Astrocyte of the cerebellum (primary cell): ENCODE results near the gene SFSWAP.

ENCODE experiments used
- DNase-seq: peaks from one replicate; pipeline ENCODE4 v3.0.0-alpha.2; 2011; ENCODE audit warnings: low read depth
- H3K4me3 ChIP-seq: 2 replicates; pipeline ENCODE4 v1.5.1; 2011; ENCODE audit warnings: mild to moderate bottlenecking, low read depth, low read length, moderate library complexity
- in situ Hi-C: cut with HindIII; loops from 2 replicates; pipeline ENCODE4 v1.10.0; 2017; ENCODE audit warnings: low sequenced_read_pairs
- TF ChIP-seq, protein P1 (sequence below): IDR thresholded peaks from 2 replicates; pipeline ENCODE4 v1.5.1; 2012; ENCODE audit warnings: low read length, low read depth, moderate library complexity, mild to moderate bottlenecking; ENCODE audit errors: missing control alignments

Gene SFSWAP

DNA sequence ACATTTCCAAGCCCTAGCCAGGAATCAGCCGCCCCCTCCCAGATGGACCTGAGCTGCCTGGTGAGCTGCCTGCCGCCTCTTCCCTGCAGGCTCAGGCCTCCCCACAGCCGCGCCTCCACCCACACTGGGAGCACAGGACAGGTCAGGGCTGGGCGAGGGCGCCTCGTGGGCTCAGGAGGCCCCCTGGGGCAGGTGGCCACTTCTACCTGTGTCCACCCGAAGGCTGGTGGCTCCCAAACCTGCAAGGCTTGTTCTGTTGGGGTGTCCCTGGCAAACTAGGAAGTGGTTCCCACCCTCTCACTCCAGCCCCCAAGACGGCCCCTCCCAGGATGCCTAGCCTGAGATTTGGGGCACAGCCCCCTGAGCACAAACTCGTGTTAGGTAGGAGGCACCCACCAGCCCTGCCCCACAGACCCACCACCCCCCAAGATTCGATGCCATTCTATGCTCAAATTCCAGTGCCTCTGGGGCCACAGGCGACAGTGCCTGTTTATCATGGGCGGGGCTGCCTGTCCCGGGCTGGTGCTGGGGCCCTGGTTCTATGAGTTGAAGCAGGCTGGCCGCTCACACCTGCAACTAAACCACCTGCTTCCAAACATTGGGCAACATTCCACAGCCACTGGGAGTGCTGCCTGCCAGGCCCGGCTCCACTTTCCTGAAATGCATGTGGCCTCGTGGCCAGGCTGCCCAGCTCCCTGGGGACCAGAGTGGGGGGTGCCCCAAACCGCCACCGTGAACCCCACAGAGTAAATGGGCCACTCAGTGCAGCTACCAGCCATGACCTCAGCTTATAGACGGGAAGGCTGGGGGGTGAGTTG lies 124.1 kb downstream of the SFSWAP start:
- no peak for DNase-seq
- H3K4me3 ChIP-seq, result no peak overlapping the region
- in situ Hi-C loops, result no loop called here
- TF ChIP-seq, protein P1, sequence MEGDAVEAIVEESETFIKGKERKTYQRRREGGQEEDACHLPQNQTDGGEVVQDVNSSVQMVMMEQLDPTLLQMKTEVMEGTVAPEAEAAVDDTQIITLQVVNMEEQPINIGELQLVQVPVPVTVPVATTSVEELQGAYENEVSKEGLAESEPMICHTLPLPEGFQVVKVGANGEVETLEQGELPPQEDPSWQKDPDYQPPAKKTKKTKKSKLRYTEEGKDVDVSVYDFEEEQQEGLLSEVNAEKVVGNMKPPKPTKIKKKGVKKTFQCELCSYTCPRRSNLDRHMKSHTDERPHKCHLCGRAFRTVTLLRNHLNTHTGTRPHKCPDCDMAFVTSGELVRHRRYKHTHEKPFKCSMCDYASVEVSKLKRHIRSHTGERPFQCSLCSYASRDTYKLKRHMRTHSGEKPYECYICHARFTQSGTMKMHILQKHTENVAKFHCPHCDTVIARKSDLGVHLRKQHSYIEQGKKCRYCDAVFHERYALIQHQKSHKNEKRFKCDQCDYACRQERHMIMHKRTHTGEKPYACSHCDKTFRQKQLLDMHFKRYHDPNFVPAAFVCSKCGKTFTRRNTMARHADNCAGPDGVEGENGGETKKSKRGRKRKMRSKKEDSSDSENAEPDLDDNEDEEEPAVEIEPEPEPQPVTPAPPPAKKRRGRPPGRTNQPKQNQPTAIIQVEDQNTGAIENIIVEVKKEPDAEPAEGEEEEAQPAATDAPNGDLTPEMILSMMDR, result no peak

DNA sequence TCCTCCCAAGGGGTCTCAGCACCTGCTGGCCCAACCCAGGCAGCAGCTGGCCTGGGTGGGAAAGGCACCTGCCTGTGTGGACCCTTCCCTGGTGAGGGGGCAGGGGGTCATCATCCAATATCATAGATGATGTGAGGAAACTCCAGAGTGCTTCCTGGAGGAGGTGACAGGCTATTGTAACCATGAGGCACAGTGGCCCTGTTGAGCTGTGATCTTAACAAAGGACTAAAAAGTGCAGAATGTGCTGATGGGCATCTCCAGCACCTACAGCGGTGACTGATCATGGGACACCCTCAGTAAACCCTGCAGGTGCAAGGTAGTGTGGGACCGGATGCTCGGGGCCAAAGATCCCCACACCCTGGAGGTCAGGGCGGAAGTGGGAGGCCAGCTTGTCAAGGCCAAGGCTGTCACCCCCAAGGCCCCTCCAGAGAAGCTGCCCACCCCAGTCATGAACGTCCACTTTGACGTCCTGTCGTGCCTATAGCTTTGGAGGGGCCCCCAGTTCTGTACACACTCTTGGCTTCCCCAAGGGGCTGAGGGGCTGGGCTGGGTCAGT lies 124.8 kb downstream of the SFSWAP start:
- in situ Hi-C loops, result no loop called here
- H3K4me3 ChIP-seq, result no peak overlapping the region
- no peak for DNase-seq
- TF ChIP-seq, protein P1, result no peak

DNA sequence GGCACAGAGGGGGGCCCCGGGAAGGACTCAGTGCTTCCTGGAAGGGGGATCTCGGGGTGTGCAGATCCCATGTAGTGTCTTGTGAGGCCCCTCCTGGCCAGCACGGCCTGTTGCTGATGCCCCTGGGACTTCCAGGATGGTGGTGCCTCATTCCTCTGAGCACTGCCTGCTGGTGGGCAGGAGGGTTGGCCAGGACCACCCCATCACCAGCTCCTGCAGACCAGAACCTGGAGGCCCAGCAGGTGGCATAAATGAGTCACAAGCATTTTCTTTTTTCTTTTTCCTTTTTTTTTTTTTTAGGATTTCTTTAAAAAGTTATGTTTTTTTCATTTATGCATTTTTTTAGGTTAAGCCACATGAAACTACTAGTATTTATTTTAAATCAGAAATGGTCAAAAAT lies 125.3 kb downstream of the SFSWAP start:
- TF ChIP-seq, protein P1, result peak; percentile 40
- in situ Hi-C loops, result no loop called here
- no peak for DNase-seq
- H3K4me3 ChIP-seq, result no peak overlapping the region

DNA sequence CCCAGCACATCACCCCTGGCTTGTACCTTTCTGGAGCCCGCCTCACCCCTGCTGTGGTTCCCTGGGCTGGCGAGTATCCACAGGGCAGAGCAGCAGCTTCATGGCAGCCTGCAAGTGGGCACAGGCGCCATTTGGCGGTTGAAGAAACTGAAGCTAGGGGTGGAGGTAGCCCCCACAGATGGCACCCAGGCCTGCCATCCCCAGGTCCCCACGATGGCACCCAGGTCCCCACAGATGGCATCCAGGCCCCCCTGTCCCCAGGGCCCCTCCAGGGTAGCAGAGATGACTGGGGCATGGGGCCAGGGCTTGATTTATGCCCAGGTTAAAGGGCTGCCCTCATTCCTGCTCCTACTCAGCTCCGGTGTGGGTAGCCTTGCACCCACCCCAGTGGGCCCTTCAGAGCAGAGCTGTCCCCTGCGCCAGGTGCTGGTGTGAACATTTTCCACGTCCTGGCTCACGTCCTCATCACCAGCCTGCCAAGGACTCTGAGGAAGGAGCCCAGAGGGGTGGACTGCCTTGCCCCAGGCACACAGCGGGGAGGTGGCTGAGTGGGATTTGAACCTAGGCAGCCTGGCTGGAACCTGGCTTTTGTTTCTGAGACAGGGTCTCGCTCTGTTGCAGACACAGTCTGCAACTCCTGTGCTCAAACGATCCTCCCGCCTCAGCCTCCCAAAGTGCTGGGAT lies 126.0 kb downstream of the SFSWAP start:
- no peak overlapping the region for H3K4me3 ChIP-seq
- TF ChIP-seq, protein P1, result no peak
- in situ Hi-C loops, result no loop called here
- DNase-seq, result no peak

DNA sequence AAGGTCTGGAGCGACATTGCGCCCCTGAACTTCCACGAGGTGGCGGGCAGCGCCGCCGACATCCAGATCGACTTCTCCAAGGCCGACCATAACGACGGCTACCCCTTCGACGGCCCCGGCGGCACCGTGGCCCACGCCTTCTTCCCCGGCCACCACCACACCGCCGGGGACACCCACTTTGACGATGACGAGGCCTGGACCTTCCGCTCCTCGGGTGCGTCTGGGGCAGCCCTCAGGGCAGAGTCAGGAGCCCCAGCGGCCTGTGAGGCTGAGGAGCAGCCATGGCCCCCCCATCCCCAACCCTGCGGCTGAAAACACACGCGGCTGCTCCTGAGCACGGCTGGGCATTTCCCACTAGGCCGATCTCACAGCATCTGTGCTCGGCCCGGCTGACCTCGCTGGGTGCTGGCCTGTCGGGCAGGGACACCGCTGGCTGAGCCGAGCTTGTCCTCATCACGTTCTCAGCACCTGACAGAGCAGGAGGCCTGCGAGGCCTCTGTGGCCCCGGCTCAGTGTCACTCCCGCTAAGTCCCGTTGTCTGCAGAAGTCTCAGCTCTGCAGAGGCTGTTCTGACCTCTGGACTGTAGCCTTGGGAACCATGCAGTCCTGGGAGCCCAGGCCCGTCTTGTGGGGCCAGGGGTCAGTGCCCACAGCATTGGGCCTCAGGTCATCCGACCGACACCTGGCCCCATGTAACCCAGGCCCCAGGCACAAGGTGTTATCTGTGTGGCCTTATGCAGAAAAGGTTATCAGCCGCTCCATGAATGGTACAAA lies 129.9 kb downstream of the SFSWAP start:
- TF ChIP-seq, protein P1, result no peak
- no peak for DNase-seq
- in situ Hi-C loops, result no loop called here
- H3K4me3 ChIP-seq, result no peak overlapping the region

DNA sequence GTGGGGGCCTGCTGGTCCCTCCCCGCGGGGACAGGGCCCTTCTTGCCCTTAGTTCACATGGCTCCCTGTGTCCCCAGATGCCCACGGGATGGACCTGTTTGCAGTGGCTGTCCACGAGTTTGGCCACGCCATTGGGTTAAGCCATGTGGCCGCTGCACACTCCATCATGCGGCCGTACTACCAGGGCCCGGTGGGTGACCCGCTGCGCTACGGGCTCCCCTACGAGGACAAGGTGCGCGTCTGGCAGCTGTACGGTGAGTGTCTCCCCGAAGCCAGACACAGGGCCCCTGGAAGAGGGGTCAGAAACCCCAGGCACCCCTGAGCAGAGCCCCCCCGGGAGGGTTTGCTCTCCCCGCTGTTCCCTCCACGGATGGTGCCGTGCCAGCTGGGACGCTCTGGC lies 130.7 kb downstream of the SFSWAP start:
- TF ChIP-seq, protein P1, result no peak
- no peak for DNase-seq
- H3K4me3 ChIP-seq, result no peak overlapping the region
- in situ Hi-C loops, result no loop called here
